Measurements from ENCODE around the gene LTBP3.

DNA sequence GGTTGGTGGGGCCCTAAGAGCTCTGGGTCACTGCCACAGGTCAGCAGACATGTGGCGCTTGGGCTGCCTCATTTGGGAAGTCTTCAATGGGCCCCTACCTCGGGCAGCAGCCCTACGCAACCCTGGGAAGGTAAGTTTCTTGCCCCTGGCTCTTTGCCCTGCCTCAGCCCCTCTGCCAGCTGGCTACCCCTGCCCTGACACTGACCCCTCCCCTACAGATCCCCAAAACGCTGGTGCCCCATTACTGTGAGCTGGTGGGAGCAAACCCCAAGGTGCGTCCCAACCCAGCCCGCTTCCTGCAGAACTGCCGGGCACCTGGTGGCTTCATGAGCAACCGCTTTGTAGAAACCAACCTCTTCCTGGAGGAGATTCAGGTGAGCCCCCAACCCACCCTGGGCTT, 31.4 kb downstream of the LTBP3 start:
- TF ChIP-seq, protein P1, sequence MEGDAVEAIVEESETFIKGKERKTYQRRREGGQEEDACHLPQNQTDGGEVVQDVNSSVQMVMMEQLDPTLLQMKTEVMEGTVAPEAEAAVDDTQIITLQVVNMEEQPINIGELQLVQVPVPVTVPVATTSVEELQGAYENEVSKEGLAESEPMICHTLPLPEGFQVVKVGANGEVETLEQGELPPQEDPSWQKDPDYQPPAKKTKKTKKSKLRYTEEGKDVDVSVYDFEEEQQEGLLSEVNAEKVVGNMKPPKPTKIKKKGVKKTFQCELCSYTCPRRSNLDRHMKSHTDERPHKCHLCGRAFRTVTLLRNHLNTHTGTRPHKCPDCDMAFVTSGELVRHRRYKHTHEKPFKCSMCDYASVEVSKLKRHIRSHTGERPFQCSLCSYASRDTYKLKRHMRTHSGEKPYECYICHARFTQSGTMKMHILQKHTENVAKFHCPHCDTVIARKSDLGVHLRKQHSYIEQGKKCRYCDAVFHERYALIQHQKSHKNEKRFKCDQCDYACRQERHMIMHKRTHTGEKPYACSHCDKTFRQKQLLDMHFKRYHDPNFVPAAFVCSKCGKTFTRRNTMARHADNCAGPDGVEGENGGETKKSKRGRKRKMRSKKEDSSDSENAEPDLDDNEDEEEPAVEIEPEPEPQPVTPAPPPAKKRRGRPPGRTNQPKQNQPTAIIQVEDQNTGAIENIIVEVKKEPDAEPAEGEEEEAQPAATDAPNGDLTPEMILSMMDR (IDR thresholded peaks at IDR 0.05; ENCODE audit: poor library complexity): no peak
- no peak for TF ChIP-seq EZH2phosphoT487 (IDR thresholded peaks at IDR 0.05; ENCODE audit: low read depth, severe bottlenecking, unreplicated experiment)
